H1 (cell line): ENCODE data around the gene RARRES2. TPM values are rescaled to one million over a fixed set of nuclear protein-coding genes. Genes with fewer than 3 reads are reported as not detected.
A peak's percentile ranks its signal among the peaks of the same experiment; 100 is the strongest.

ENCODE experiments used
- CTCF ChIA-PET: fragments of 300-600 bp; sonication (Branson Sonifier 250); formaldehyde crosslinking; loops from one replicate; lab custom pipeline; 2021; ENCODE audit not compliant: partially characterized antibody; lab: Charles Lee
- POLR2A ChIA-PET: fragments of 300-600 bp; sonication (Branson Sonifier 250); formaldehyde crosslinking; loops from one replicate; lab custom pipeline; 2021; ENCODE audit warnings: inconsistent platforms; ENCODE audit not compliant: partially characterized antibody; lab: Charles Lee
- DNase-seq, 2 experiments: peaks; one replicate each; pipeline versions ENCODE4 v3.0.0 to v3.0.0-alpha.2; 2010 to 2022; ENCODE audit warnings: low spot score in 2 of 2, low read depth in 1 of 2, mixed read lengths in 1 of 2
- FAIRE-seq: peaks from 2 replicates; lab custom pipeline; 2011; peaks lifted over from hg19 to GRCh38; lab: Jason Lieb, UNC
- H2AFZ ChIP-seq: 2 replicates; pipeline ENCODE4 v1.8.1; 2012; ENCODE audit warnings: low read length, inconsistent platforms
- H2AK5ac ChIP-seq: 2 replicates; pipeline ENCODE4 v1.6.1; 2013; ENCODE audit warnings: low read depth, low read length
- H2BK120ac ChIP-seq: replicated peaks from 2 replicates; pipeline ENCODE3; 2013; ENCODE audit warnings: low read depth, low read length, inconsistent platforms
- H2BK12ac ChIP-seq: 2 replicates; pipeline ENCODE4 v1.6.1; 2013; ENCODE audit warnings: low read depth, low read length
- H2BK15ac ChIP-seq: 2 replicates; pipeline ENCODE4 v1.6.1; 2013; ENCODE audit warnings: low read length
- H2BK20ac ChIP-seq: 2 replicates; pipeline ENCODE4 v1.6.1; 2013; ENCODE audit warnings: low read length
- H2BK5ac ChIP-seq: 2 replicates; pipeline ENCODE4 v1.6.1; 2013; ENCODE audit warnings: low read depth, low read length
- H3K14ac ChIP-seq: 2 replicates; pipeline ENCODE4 v1.6.1; 2013; ENCODE audit warnings: inconsistent platforms; ENCODE audit not compliant: insufficient read length
- H3K18ac ChIP-seq: 2 replicates; pipeline ENCODE4 v1.6.1; 2013; ENCODE audit warnings: low read length; ENCODE audit errors: extremely low read depth
- H3K23ac ChIP-seq: 2 replicates; pipeline ENCODE4 v1.6.1; 2013; ENCODE audit warnings: inconsistent platforms; ENCODE audit not compliant: insufficient read length
- H3K23me2 ChIP-seq: 2 replicates; pipeline ENCODE4 v1.6.1; 2013; ENCODE audit warnings: low read depth, low read length
- H3K27ac ChIP-seq: 2 replicates; pipeline ENCODE4 v1.6.1; 2011; ENCODE audit warnings: low read depth, low read length, inconsistent platforms
- H3K27me3 ChIP-seq, 4 experiments: replicated peaks in 1 of 4; 1 replicate in 1 of 4; 2 replicates in 3 of 4; pipeline versions ENCODE4 v1.6.1 to v1.8.1; 2011 to 2013; ENCODE audit warnings: low read length in 3 of 4, mild to moderate bottlenecking in 3 of 4, inconsistent platforms in 2 of 4, mixed read lengths in 2 of 4, moderate library complexity in 1 of 4; ENCODE audit not compliant: control insufficient read depth in 3 of 4, insufficient read depth in 3 of 4; ENCODE audit errors: extremely low read depth in 1 of 4
- H3K36me3 ChIP-seq, 4 experiments: 2 replicates each; pipeline versions ENCODE4 v1.6.1 to v1.8.1; 2011 to 2013; ENCODE audit warnings: mild to moderate bottlenecking in 4 of 4, low read length in 3 of 4, moderate library complexity in 2 of 4, control low read depth in 1 of 4, inconsistent platforms in 1 of 4; ENCODE audit not compliant: insufficient read depth in 4 of 4, control insufficient read depth in 2 of 4
- H3K4ac ChIP-seq: replicated peaks from 2 replicates; pipeline ENCODE3; 2013; ENCODE audit warnings: low read length, low read depth, mixed read lengths, inconsistent platforms; ENCODE audit not compliant: insufficient read length
- H3K4me1 ChIP-seq, 4 experiments: replicated peaks in 1 of 4; 1 replicate in 1 of 4; 2 replicates in 3 of 4; pipeline versions ENCODE4 v1.6.1 to v1.8.1; 2011 to 2013; ENCODE audit warnings: low read length in 3 of 4, inconsistent platforms in 2 of 4, mixed read lengths in 1 of 4; ENCODE audit not compliant: insufficient read depth in 4 of 4, control insufficient read depth in 3 of 4
- H3K4me2 ChIP-seq, 2 experiments: 2 replicates each; pipeline versions ENCODE4 v1.6.1 to v1.8.1; 2011 to 2013; ENCODE audit warnings: low read depth in 2 of 2, low read length in 2 of 2, control low read depth in 1 of 2, inconsistent platforms in 1 of 2, mild to moderate bottlenecking in 1 of 2; ENCODE audit not compliant: insufficient read depth in 1 of 2
- H3K4me3 ChIP-seq, 4 experiments: fragments of 200-600, 300-600 bp in 1 of 4; sonication (generic), shearing (Covaris generic), sonication (Bioruptor Twin) in 1 of 4; 2 replicates each; pipeline versions ENCODE4 v1.5.1 to v1.8.1; 2011 to 2016; ENCODE audit warnings: low read length in 4 of 4, low read depth in 3 of 4, control low read depth in 2 of 4, inconsistent platforms in 2 of 4, mild to moderate bottlenecking in 2 of 4, mixed read lengths in 1 of 4, moderate library complexity in 1 of 4; ENCODE audit not compliant: insufficient read depth in 2 of 4; ENCODE audit errors: extremely low read depth in 1 of 4
- H3K56ac ChIP-seq: replicated peaks from 2 replicates; pipeline ENCODE3; 2013; ENCODE audit warnings: low read depth, mild to moderate bottlenecking, mixed read lengths, low read length, inconsistent platforms; ENCODE audit not compliant: insufficient read length
- H3K79me1 ChIP-seq: 2 replicates; pipeline ENCODE4 v1.6.1; 2013; ENCODE audit warnings: low read depth, low read length, control low read depth
- H3K79me2 ChIP-seq, 2 experiments: 2 replicates each; pipeline versions ENCODE4 v1.6.1 to v1.8.1; 2012 to 2013; ENCODE audit warnings: low read length in 2 of 2, mild to moderate bottlenecking in 2 of 2, inconsistent platforms in 1 of 2; ENCODE audit not compliant: insufficient read depth in 2 of 2, control insufficient read depth in 1 of 2
- H3K9ac ChIP-seq, 4 experiments: replicated peaks in 1 of 4; 1 replicate in 1 of 4; 2 replicates in 3 of 4; pipeline versions ENCODE4 v1.6.1 to v1.8.1; 2011 to 2013; ENCODE audit warnings: low read depth in 3 of 4, low read length in 3 of 4, control low read depth in 2 of 4, mild to moderate bottlenecking in 2 of 4, moderate library complexity in 2 of 4, inconsistent platforms in 1 of 4; ENCODE audit errors: extremely low read depth in 1 of 4
- H3K9me3 ChIP-seq, 2 experiments: 2 replicates each; pipeline versions ENCODE4 v1.6.1 to v1.8.1; 2012 to 2013; ENCODE audit warnings: mild to moderate bottlenecking in 2 of 2, moderate library complexity in 2 of 2, control low read depth in 1 of 2, inconsistent platforms in 1 of 2, low read depth in 1 of 2, low read length in 1 of 2, mixed read lengths in 1 of 2; ENCODE audit not compliant: insufficient read depth in 2 of 2
- H4K20me1 ChIP-seq, 2 experiments: replicated peaks in 1 of 2; 2 replicates each; pipeline versions ENCODE3 to v1.8.1; 2011 to 2013; ENCODE audit warnings: inconsistent platforms in 2 of 2, low read length in 2 of 2, mild to moderate bottlenecking in 1 of 2; ENCODE audit not compliant: insufficient read depth in 2 of 2, control insufficient read depth in 1 of 2
- H4K5ac ChIP-seq: 2 replicates; pipeline ENCODE4 v1.6.1; 2013; ENCODE audit warnings: low read length, low read depth, mixed read lengths, inconsistent platforms; ENCODE audit not compliant: insufficient read length
- H4K8ac ChIP-seq: 2 replicates; pipeline ENCODE4 v1.8.0; 2013; ENCODE audit warnings: mild to moderate bottlenecking, moderate library complexity, low read length, inconsistent platforms; ENCODE audit not compliant: insufficient read depth; ENCODE audit errors: extremely low read depth
- H4K91ac ChIP-seq: replicated peaks from 2 replicates; pipeline ENCODE3; 2013; ENCODE audit warnings: low read length, mixed read lengths, inconsistent platforms; ENCODE audit not compliant: insufficient read length
- ASH2L ChIP-seq: fragments of 200-600, 300-600 bp; sonication (generic); IDR thresholded peaks from one replicate; pipeline ENCODE4 v1.7.1; 2017; ENCODE audit warnings: low read length
- EZH2 ChIP-seq: fragments of 200-600 bp; sonication (generic); IDR thresholded peaks from 2 replicates; pipeline ENCODE4 v1.7.1; 2012; ENCODE audit warnings: low read depth, mild to moderate bottlenecking, moderate library complexity, low read length, inconsistent platforms; ENCODE audit not compliant: severe bottlenecking
- WGBS, 2 experiments: shearing (Covaris generic) in 1 of 2; methylation state at CpG; one replicate each; pipeline versions ENCODE4 v1.1.6 to v1.1.7; 2013 to 2015; ENCODE audit warnings: low lambda C conversion rate in 2 of 2, mixed read lengths in 2 of 2, inconsistent platforms in 1 of 2, low coverage in 1 of 2, missing lambda C conversion rate in 1 of 2; ENCODE audit not compliant: insufficient replicate concordance in 2 of 2, insufficient coverage in 1 of 2, insufficient read length in 1 of 2; ENCODE audit errors: extremely low coverage in 1 of 2, missing lambda C conversion rate in 1 of 2; 5-methylcytosine and 5-hydroxymethylcytosine counted together
- polyA plus RNA-seq, 7 experiments: library from polyadenylated mRNA; depleted of rRNA in 3 of 7; stranded (reverse) in 5 of 7; unstranded in 2 of 7; fragments of >200 nt in 5 of 7; fragments of 200-250 nt in 2 of 7; gene quantifications; 1 replicate in 5 of 7; 2 replicates in 1 of 7; 4 replicates in 1 of 7; pipeline versions ENCODE4 v1.2.1 to v1.2.3, GENCODE V29; 2011 to 2013; ENCODE audit warnings: missing spikeins in 2 of 7, mixed read lengths in 2 of 7
- total RNA-seq: library from RNA; stranded (reverse); fragmentation: NEBNext Ultra II Directional; extraction: Animal tissue kit (Norgen Biotek cat#: 25700); gene quantifications from 2 replicates; pipeline ENCODE4 v1.2.1, GENCODE V29; 2021

RARRES2 gene
- total and polyA plus RNA-seq, 2 of the 8 experiments (the other 6 are each of a cell fraction or from before 2014, with no cell fraction given): 254 to 441 TPM

- H3K9ac ChIP-seq: no peak overlapping the region
- H3K4me2 ChIP-seq: no peak overlapping the region
- H4K20me1 ChIP-seq: peaks cover 9 to 18% of the 10 kb centered on the region in 2 experiments
- H4K91ac ChIP-seq: no peak overlapping the region
- no peak overlapping the region for H2BK20ac ChIP-seq
- no peak overlapping the region for H4K5ac ChIP-seq
- no peak overlapping the region for H2BK5ac ChIP-seq
- H3K9me3 ChIP-seq: no peaks in the 10 kb centered on the region
- no peak overlapping the region for H3K23ac ChIP-seq
- peak overlapping the region; percentile 84; the same call in 1 of the 2 replicates for H2AK5ac ChIP-seq
- H2BK15ac ChIP-seq: peak overlapping the region; percentile 25; the same call in 1 of the 2 replicates
- H2BK12ac ChIP-seq: 0 out of 2 replicates have a peak overlapping the region, but pooled peaks have one; percentile 50
- no peak overlapping the region for H2AFZ ChIP-seq
- TF ChIP-seq EZH2 (no peak), ASH2L (no peak)
- TF ChIP-seq, all 59 proteins: peak for 0
- FAIRE-seq (no peak), DNase-seq (no peak)
- H3K27ac ChIP-seq: no peak overlapping the region
- no peak overlapping the region for H3K4ac ChIP-seq
- no peak overlapping the region for H3K56ac ChIP-seq
- peaks cover 0 to 22% of the 10 kb centered on the region in 2 experiments; a peak in 2 of 4 replicates for H3K79me2 ChIP-seq
- WGBS, 2 experiments: 88% methylated on average over 6 of the region's 6 CpGs; no CpG with 5 or more reads in 1 of the 2 experiments
- 0 out of 2 replicates have a peak overlapping the region, but pooled peaks have one; percentile 5 for H4K8ac ChIP-seq
- H3K4me3 ChIP-seq: no peak overlapping the region
- peaks cover 0 to 13% (median 11%) of the 10 kb centered on the region in 4 experiments; a peak in 6 of 7 replicates for H3K27me3 ChIP-seq
- no peak overlapping the region for H2BK120ac ChIP-seq
- ChIA-PET CTCF (interaction anchor here (1.0 to 2.2 kb wide), 8 partner anchors 9 to 46 kb away, joined by 3 to 8 read pairs (median 4); no protein-coding TSS in a partner anchor), POLR2A (interaction anchor here (0.6 to 7.6 kb wide), 13 partner anchors 8 to 77 kb away, joined by 3 to 76 read pairs (median 6); partner anchors contain the start of gene REPIN1)
- H3K18ac ChIP-seq: 0 out of 2 replicates have a peak overlapping the region, but pooled peaks have one; percentile 48
- peaks cover 2 to 25% (median 6%) of the 10 kb centered on the region in 4 experiments; a peak in 6 of 8 replicates for H3K36me3 ChIP-seq
- H3K14ac ChIP-seq: no peak overlapping the region
- H3K79me1 ChIP-seq: peaks cover 6% of the 10 kb centered on the region
- H3K23me2 ChIP-seq: peaks cover 17% of the 10 kb centered on the region
- peaks cover 15 to 72% (median 40%) of the 10 kb centered on the region in 4 experiments for H3K4me1 ChIP-seq
Measured at GRCh38 chr7:150337659-150338081, 3.8 kb downstream of the RARRES2 start.
